PC-3 (cell line): Measurements from ENCODE around the gene PGP.

Source experiments
- CTCF ChIP-seq: fragments of 300-600 bp; sonication (generic); conservative IDR thresholded peaks from 2 replicates; pipeline ENCODE4 v1.5.1; 2017; ENCODE audit warnings: antibody characterized with exemption, low read depth, mild to moderate bottlenecking, low read length
- EZH2 ChIP-seq: fragments of 300-600 bp; sonication (generic); IDR thresholded peaks from one replicate; pipeline ENCODE4 v1.6.1; 2017; ENCODE audit warnings: antibody characterized with exemption, mild to moderate bottlenecking, low read length; ENCODE audit not compliant: unreplicated experiment
- EZH2phosphoT487 ChIP-seq: fragments of 300-600 bp; sonication (generic); IDR thresholded peaks from 2 replicates; pipeline ENCODE4 v1.6.1; 2018; ENCODE audit warnings: mild to moderate bottlenecking, antibody characterized with exemption, low read length, borderline replicate concordance

- TF ChIP-seq CTCF (no peak), EZH2 (no peak), EZH2phosphoT487 (no peak)
These were observed 10.1 kb downstream of the PGP start for GRCh38 chr16:2204416-2205103.
